OCI-LY7 (cell line): ENCODE results near the gene ARHGEF39. TPM values are rescaled to one million over a fixed set of nuclear protein-coding genes. Genes with fewer than 3 reads are reported as not detected.

ENCODE experiments used
- BruUV-seq: library from RNA; stranded (reverse); fragments of 400-500 nt; replicated peaks from 2 replicates; lab custom pipeline; 2021; lab: Mats Ljungman, UMichigan
- CTCF ChIA-PET: fragments of 300-600 bp; sonication (Branson Sonifier 250); formaldehyde crosslinking; loops from one replicate; lab custom pipeline; 2022; ENCODE audit warnings: antibody characterized with exemption; ENCODE audit not compliant: unreplicated experiment; lab: Charles Lee
- POLR2A ChIA-PET: fragments of 300-600 bp; sonication (Branson Sonifier 250); formaldehyde crosslinking; loops from one replicate; lab custom pipeline; 2022; ENCODE audit warnings: antibody characterized with exemption; lab: Charles Lee
- DNase-seq: peaks from one replicate; pipeline ENCODE4 v3.0.0-alpha.2; 2015; ENCODE audit warnings: low spot score
- H2AFZ ChIP-seq: fragments of 200-600 bp; sonication (generic), shearing (Covaris generic); 2 replicates; pipeline ENCODE4 v1.6.1; 2014; ENCODE audit warnings: mild to moderate bottlenecking, antibody characterized with exemption, low read length, moderate library complexity
- H3K27ac ChIP-seq: fragments of 200-600 bp; sonication (generic); 2 replicates; pipeline ENCODE4 v1.5.1; 2014; ENCODE audit warnings: mixed run types, low read depth, mild to moderate bottlenecking, moderate library complexity, low read length, inconsistent platforms; ENCODE audit not compliant: poor library complexity, severe bottlenecking
- H3K36me3 ChIP-seq: fragments of 200-600 bp; sonication (generic); 2 replicates; pipeline ENCODE4 v1.6.1; 2014; ENCODE audit warnings: mild to moderate bottlenecking, antibody characterized with exemption, low read length, moderate library complexity, mixed read lengths; ENCODE audit not compliant: insufficient read depth
- H3K4me1 ChIP-seq: fragments of 200-600 bp; sonication (generic); 2 replicates; pipeline ENCODE4 v1.5.1; 2014; ENCODE audit warnings: mild to moderate bottlenecking, low read length; ENCODE audit not compliant: insufficient read depth, poor library complexity, severe bottlenecking
- H3K4me2 ChIP-seq: fragments of 200-600 bp; sonication (generic); 2 replicates; pipeline ENCODE4 v1.6.1; 2014; ENCODE audit warnings: mild to moderate bottlenecking, low read length
- H3K4me3 ChIP-seq: fragments of 200-600 bp; sonication (generic); 2 replicates; pipeline ENCODE4 v1.5.1; 2014; ENCODE audit warnings: mild to moderate bottlenecking, low read depth, low read length; ENCODE audit not compliant: poor library complexity, severe bottlenecking
- H3K79me2 ChIP-seq: fragments of 200-600 bp; sonication (generic); 2 replicates; pipeline ENCODE4 v1.6.1; 2016; ENCODE audit warnings: low read depth, mild to moderate bottlenecking, low read length, moderate library complexity, mixed read lengths; ENCODE audit not compliant: insufficient read depth
- H3K9me2 ChIP-seq: fragments of 200-600 bp; sonication (generic); 2 replicates; pipeline ENCODE4 v1.6.1; 2016; ENCODE audit warnings: mild to moderate bottlenecking, low read length, mixed read lengths; ENCODE audit not compliant: insufficient read depth
- H3K9me3 ChIP-seq: fragments of 200-600 bp; sonication (generic); 2 replicates; pipeline ENCODE4 v1.6.1; 2014; ENCODE audit warnings: mild to moderate bottlenecking, mixed run types, low read length, mixed read lengths
- H4K20me1 ChIP-seq: fragments of 200-600 bp; sonication (generic); 2 replicates; pipeline ENCODE4 v1.6.1; 2014; ENCODE audit warnings: mild to moderate bottlenecking, antibody characterized with exemption, low read length, moderate library complexity, mixed read lengths; ENCODE audit not compliant: insufficient read depth
- CTCF ChIP-seq: fragments of 200-600 bp; sonication (generic); conservative IDR thresholded peaks from 2 replicates; pipeline ENCODE4 v1.5.1; 2014; ENCODE audit warnings: mild to moderate bottlenecking, antibody characterized with exemption, low read length, moderate library complexity, mixed read lengths
- EZH2phosphoT487 ChIP-seq: fragments of 200-600 bp; sonication (generic); IDR thresholded peaks from 2 replicates; pipeline ENCODE4 v1.6.1; 2018; ENCODE audit warnings: low read depth, borderline replicate concordance, mild to moderate bottlenecking, mixed run types, antibody characterized with exemption, low read length, moderate library complexity, mixed read lengths
- intact Hi-C: fragments of 100-400 bp; cut with micrococcal nuclease; formaldehyde crosslinking; loops from one replicate; pipeline ENCODE4 v1.10.0; 2022; ENCODE audit not compliant: unreplicated experiment
- total RNA-seq, 2 experiments: library from RNA; depleted of rRNA in 1 of 2; stranded (reverse); fragments of >200 nt in 1 of 2; shearing (Covaris generic) in 1 of 2; gene quantifications; 2 replicates each; pipeline ENCODE4 v1.2.3, GENCODE V29; 2014 to 2022

The ARHGEF39 gene
- total RNA-seq, 2 experiments from 2014 or later: 30.8 to 48.1 TPM

GRCh38 chr9:35618325-35618727 lies 46.7 kb downstream of the ARHGEF39 start, which contains the start of gene CD72:
Gene CD72, minus strand, starts transcription at chr9:35618413. Its CDS starts 110 bp downstream, at chr9:35618303.
- TF ChIP-seq CTCF (no peak), EZH2phosphoT487 (no peak)
- Histone ChIP-seq H3K9me2 (no peaks in the 10 kb centered on the region), H3K36me3 (peaks cover 17% of the 10 kb centered on the region), H3K79me2 (peaks cover 6% of the 10 kb centered on the region; the same call in 1 of the 2 replicates), H3K4me2 (peak within 1 kb of the TSS; percentile 90), H2AFZ (peak within 1 kb of the TSS; percentile 25; the same call in 1 of the 2 replicates), H3K27ac (peak within 1 kb of the TSS; percentile 92), H4K20me1 (no peaks in the 10 kb centered on the region), H3K9me3 (no peaks in the 10 kb centered on the region), H3K4me3 (peak within 1 kb of the TSS; percentile 69), H3K4me1 (peaks cover 67% of the 10 kb centered on the region)
- intact Hi-C loops: loop anchor here (2.0 to 5.0 kb wide), 3 partner anchors 40 to 501 kb away; partner anchors contain the start of genes ATOSB, CCDC107 and RMRP
- ChIA-PET POLR2A (interaction anchor here (1.3 to 11.0 kb wide), 8 partner anchors 11 to 131 kb away, joined by 3 to 110 read pairs (median 26); partner anchors contain the start of genes ARHGEF39, CCDC107, RMRP and SIT1), CTCF (interaction anchor here (1.0 kb wide), 1 partner anchor 10 kb away, joined by 6 read pairs; no protein-coding TSS in a partner anchor)
- peak; percentile 86 for DNase-seq
- no TSS peak for BruUV-seq

- intact Hi-C loops: loop anchor here (5.0 kb wide), 2 partner anchors 140 to 500 kb away; partner anchors contain the start of gene ATOSB
- ChIA-PET POLR2A (interaction anchor here (0.9 to 11.0 kb wide), 10 partner anchors 10 to 79 kb away, joined by 3 to 110 read pairs (median 5); partner anchors contain the start of genes ARHGEF39 and SIT1), CTCF (interaction anchor here (0.7 to 1.3 kb wide), 5 partner anchors 14 to 47 kb away, joined by 3 to 4 read pairs (median 3); partner anchors contain the start of gene ARHGEF39)
- H3K9me3 ChIP-seq: no peaks in the 10 kb centered on the region
- TF ChIP-seq EZH2phosphoT487: no peak
- peak; percentile 10 for TF ChIP-seq CTCF
- H3K36me3 ChIP-seq: peaks cover 20% of the 10 kb centered on the region
- peak overlapping the region; percentile 69 for H3K4me3 ChIP-seq
- no peaks in the 10 kb centered on the region for H3K9me2 ChIP-seq
- no peaks in the 10 kb centered on the region for H4K20me1 ChIP-seq
- H3K27ac ChIP-seq: peak overlapping the region; percentile 92
- TSS peak; percentile 88 for BruUV-seq
- H2AFZ ChIP-seq: peak overlapping the region; percentile 25; the same call in 1 of the 2 replicates
- no peak for DNase-seq
- peak overlapping the region; percentile 90 for H3K4me2 ChIP-seq
- peaks cover 67% of the 10 kb centered on the region for H3K4me1 ChIP-seq
- H3K79me2 ChIP-seq: peaks cover 6% of the 10 kb centered on the region; the same call in 1 of the 2 replicates
Measured at GRCh38 chr9:35617548-35617947, 47.4 kb downstream of the ARHGEF39 start.
